HG02642 (cell line): Measurements from ENCODE around the gene OTX1.

Source experiments
- ATAC-seq: cut with Tn5 transposase; IDR thresholded peaks from one replicate; pipeline ENCODE4 v1.9.1; 2021; ENCODE audit warnings: mild to moderate bottlenecking; ENCODE audit not compliant: unreplicated experiment, poor library complexity

Gene OTX1

DNA sequence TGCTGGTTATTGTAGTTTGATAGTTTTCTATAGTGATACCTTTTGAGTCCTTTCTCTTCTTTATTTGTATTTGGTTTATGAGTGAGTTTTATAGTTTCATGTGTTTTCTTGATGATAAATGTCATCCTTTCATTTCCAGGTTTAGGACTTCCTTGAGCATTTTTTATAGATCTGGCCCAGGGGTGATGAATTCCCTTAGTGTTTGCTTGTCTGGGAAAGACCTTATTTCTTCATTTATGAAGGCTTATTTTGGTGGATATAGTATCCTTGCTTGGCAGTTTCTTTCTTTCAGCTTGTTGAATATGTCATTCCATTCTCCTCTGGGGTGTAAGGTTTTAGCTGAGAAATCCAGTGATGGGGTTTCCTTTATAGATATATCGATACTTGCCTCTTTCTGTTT lies 53.9 kb downstream of the OTX1 start:
- no peak for ATAC-seq
